ENCODE results near the gene FRMD4B. TPM values are rescaled to one million over a fixed set of nuclear protein-coding genes. Genes with fewer than 3 reads are reported as not detected.

FRMD4B gene
- polyA plus RNA-seq, 3 donors = 13.2 to 21.0 (median 19.6) TPM

DNA sequence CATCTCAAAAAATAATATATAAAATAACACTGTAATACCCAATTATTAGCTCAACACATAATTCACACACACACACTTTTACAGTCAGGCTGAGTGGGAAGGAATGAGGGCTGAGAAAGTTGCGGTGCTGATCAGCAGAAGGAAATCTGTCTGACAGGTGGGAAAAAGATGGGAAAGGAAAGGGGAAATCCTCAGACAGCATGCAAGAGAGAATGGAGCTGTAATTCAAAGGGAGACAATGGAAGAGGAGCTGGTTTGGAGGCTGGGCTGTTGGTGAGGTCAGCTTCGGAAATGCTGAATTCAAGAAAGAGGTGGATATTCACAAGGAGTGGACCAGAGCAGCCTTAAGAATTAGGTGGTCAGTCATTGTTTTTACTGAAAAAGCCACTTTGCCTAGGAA is 141.8 kb downstream of the FRMD4B start:
- H3K9me3 Mint-ChIP-seq = peaks cover 0 to 2% (median 0%) of the 10 kb centered on the region in 7 donors
- H3K27ac ChIP-seq (ENCODE audit: low read depth in 1 of 2, low read length in 2 of 2) = no peak overlapping the region
- no peak overlapping the region for H3K4me2 ChIP-seq (replicated peaks; ENCODE audit: extremely low read depth, low read length, poor library complexity, severe bottlenecking)
- H3K36me3 ChIP-seq (replicated peaks in 1 of 2; ENCODE audit: control insufficient read depth in 1 of 2, insufficient read depth in 2 of 2, low read length in 2 of 2) = peaks cover 4 to 17% of the 10 kb centered on the region in 2 donors
- 100% methylated on average over 2 of the region's 2 CpGs for WGBS (ENCODE audit: insufficient coverage)
- H3K27me3 ChIP-seq (ENCODE audit: control insufficient read depth in 2 of 2, insufficient read depth in 2 of 2, low read length in 2 of 2) = no peaks in the 10 kb centered on the region
- no peak overlapping the region for H3K9ac ChIP-seq (ENCODE audit: insufficient read depth, low read length, poor library complexity, severe bottlenecking)
- H3K4me1 Mint-ChIP-seq = peaks cover 6% of the 10 kb centered on the region
- H3K27me3 Mint-ChIP-seq (ENCODE audit: low read depth in 3 of 3) = no peaks in the 10 kb centered on the region
- no peaks in the 10 kb centered on the region for H3K79me2 ChIP-seq (ENCODE audit: insufficient read depth, low read length)
- no peaks in the 10 kb centered on the region for H3K9me3 ChIP-seq (replicated peaks in 1 of 2; ENCODE audit: control insufficient read depth in 1 of 2, insufficient read depth in 1 of 2, low read length in 2 of 2)
- peak overlapping the region in 1 of 7 donors; percentile 0 for H3K27ac Mint-ChIP-seq
- intact Hi-C loops (cut with micrococcal nuclease) = no loop called here
- H3K4me3 Mint-ChIP-seq = no peak overlapping the region
- TF ChIP-seq, protein P1, sequence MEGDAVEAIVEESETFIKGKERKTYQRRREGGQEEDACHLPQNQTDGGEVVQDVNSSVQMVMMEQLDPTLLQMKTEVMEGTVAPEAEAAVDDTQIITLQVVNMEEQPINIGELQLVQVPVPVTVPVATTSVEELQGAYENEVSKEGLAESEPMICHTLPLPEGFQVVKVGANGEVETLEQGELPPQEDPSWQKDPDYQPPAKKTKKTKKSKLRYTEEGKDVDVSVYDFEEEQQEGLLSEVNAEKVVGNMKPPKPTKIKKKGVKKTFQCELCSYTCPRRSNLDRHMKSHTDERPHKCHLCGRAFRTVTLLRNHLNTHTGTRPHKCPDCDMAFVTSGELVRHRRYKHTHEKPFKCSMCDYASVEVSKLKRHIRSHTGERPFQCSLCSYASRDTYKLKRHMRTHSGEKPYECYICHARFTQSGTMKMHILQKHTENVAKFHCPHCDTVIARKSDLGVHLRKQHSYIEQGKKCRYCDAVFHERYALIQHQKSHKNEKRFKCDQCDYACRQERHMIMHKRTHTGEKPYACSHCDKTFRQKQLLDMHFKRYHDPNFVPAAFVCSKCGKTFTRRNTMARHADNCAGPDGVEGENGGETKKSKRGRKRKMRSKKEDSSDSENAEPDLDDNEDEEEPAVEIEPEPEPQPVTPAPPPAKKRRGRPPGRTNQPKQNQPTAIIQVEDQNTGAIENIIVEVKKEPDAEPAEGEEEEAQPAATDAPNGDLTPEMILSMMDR (IDR thresholded peaks at IDR 0.05) = no peak
- H2AFZ ChIP-seq (ENCODE audit: insufficient read depth, low read depth, low read length, poor library complexity, severe bottlenecking) = no peak overlapping the region
- H4K20me1 ChIP-seq (ENCODE audit: insufficient read depth, low read length) = no peaks in the 10 kb centered on the region
- peaks cover 0 to 3% of the 10 kb centered on the region in 2 donors for H3K4me1 ChIP-seq (ENCODE audit: control insufficient read depth in 1 of 2, insufficient read depth in 2 of 2, low read length in 2 of 2)
- no peak overlapping the region for H3K4me3 ChIP-seq (replicated peaks in 1 of 3; ENCODE audit: low read depth in 2 of 3, low read length in 3 of 3)
- H3K36me3 Mint-ChIP-seq = peaks cover 25 to 40% of the 10 kb centered on the region in 2 donors
- no peak for DNase-seq

DNA sequence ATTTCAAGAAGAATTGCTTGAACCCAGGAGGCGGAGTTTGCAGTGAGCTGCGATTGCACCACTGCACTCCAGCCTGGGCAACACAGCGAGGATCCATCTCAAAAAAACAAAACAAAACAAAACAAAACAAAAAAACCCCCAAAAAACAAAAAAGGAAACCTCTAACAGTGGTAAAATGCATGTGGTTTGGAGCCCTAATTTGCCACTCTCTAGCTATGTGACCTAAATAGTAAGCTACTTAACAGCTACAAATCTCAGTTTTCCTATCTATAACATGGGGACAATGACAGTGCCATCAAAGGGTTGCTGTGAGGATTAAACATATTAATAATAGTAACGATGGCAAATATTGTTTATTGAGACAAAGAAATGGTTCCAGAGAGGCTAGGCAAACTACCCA is 144.1 kb downstream of the FRMD4B start:
- H3K27ac Mint-ChIP-seq = no peak overlapping the region

More for the DNA sequence above, 144.1 kb downstream of the FRMD4B start:
- peaks cover 15% of the 10 kb centered on the region for H3K4me1 Mint-ChIP-seq
- H3K27me3 ChIP-seq (ENCODE audit: control insufficient read depth in 2 of 2, insufficient read depth in 2 of 2, low read length in 2 of 2) = no peaks in the 10 kb centered on the region
- no peaks in the 10 kb centered on the region for H4K20me1 ChIP-seq (ENCODE audit: insufficient read depth, low read length)
- H3K9ac ChIP-seq (ENCODE audit: insufficient read depth, low read length, poor library complexity, severe bottlenecking) = no peak overlapping the region
- WGBS (ENCODE audit: insufficient coverage) = no CpG with 5 or more reads among the region's 4 CpGs
- H3K4me1 ChIP-seq (ENCODE audit: control insufficient read depth in 1 of 2, insufficient read depth in 2 of 2, low read length in 2 of 2) = peaks cover 8 to 10% of the 10 kb centered on the region in 2 donors
- no peak for DNase-seq
- H3K4me3 ChIP-seq (replicated peaks in 1 of 3; ENCODE audit: low read depth in 2 of 3, low read length in 3 of 3) = no peak overlapping the region
- peaks cover 0 to 3% (median 0%) of the 10 kb centered on the region in 7 donors for H3K9me3 Mint-ChIP-seq
- no peak overlapping the region for H3K4me2 ChIP-seq (replicated peaks; ENCODE audit: extremely low read depth, low read length, poor library complexity, severe bottlenecking)
- H2AFZ ChIP-seq (ENCODE audit: insufficient read depth, low read depth, low read length, poor library complexity, severe bottlenecking) = no peak overlapping the region
- TF ChIP-seq, protein P1 (IDR thresholded peaks at IDR 0.05) = no peak
- no peaks in the 10 kb centered on the region for H3K9me3 ChIP-seq (replicated peaks in 1 of 2; ENCODE audit: control insufficient read depth in 1 of 2, insufficient read depth in 1 of 2, low read length in 2 of 2)
- no peak overlapping the region for H3K27ac ChIP-seq (ENCODE audit: low read depth in 1 of 2, low read length in 2 of 2)
- peaks cover 2 to 16% of the 10 kb centered on the region in 2 donors for H3K36me3 ChIP-seq (replicated peaks in 1 of 2; ENCODE audit: control insufficient read depth in 1 of 2, insufficient read depth in 2 of 2, low read length in 2 of 2)
- intact Hi-C loops (cut with micrococcal nuclease) = no loop called here
- no peak overlapping the region for H3K4me3 Mint-ChIP-seq
- no peaks in the 10 kb centered on the region for H3K27me3 Mint-ChIP-seq (ENCODE audit: low read depth in 3 of 3)
- no peaks in the 10 kb centered on the region for H3K79me2 ChIP-seq (ENCODE audit: insufficient read depth, low read length)
- peaks cover 22 to 45% of the 10 kb centered on the region in 2 donors for H3K36me3 Mint-ChIP-seq
